ENCODE results near the gene ALPG. TPM values are rescaled to one million over a fixed set of nuclear protein-coding genes. Genes with fewer than 3 reads are reported as not detected.

Gene ALPG
- polyA plus RNA-seq, 1 donor: not detected

- DNase-seq: no peak
Observed at GRCh38 chr2:232459419-232460035, 52.9 kb downstream of the ALPG start.

- DNase-seq: no peak
Observed at GRCh38 chr2:232460171-232460570, 53.5 kb downstream of the ALPG start.

Other genes with a start within 250 kb of the ALPG start
- gene ALPP, start 28.1 kb upstream of the ALPG start, polyA plus RNA-seq (ENCODE audit: insufficient read length): not detected
- not detected for gene ALPI, start 49.3 kb downstream of the ALPG start, polyA plus RNA-seq (ENCODE audit: insufficient read length)
- 0.39 TPM for gene ECEL1, start 81.0 kb downstream of the ALPG start, polyA plus RNA-seq (ENCODE audit: insufficient read length)
- 2.2 TPM for gene PRSS56, start 113.5 kb downstream of the ALPG start, polyA plus RNA-seq (ENCODE audit: insufficient read length)
- 173 TPM for gene CHRND, start 119.3 kb downstream of the ALPG start, polyA plus RNA-seq (ENCODE audit: insufficient read length)
- gene CHRNG, start 132.8 kb downstream of the ALPG start, polyA plus RNA-seq (ENCODE audit: insufficient read length): 167 TPM
- 6.7 TPM for gene TIGD1, start 143.7 kb downstream of the ALPG start, polyA plus RNA-seq (ENCODE audit: insufficient read length)
- 134 TPM for gene EIF4E2, start 143.8 kb downstream of the ALPG start, polyA plus RNA-seq (ENCODE audit: insufficient read length)
- gene EFHD1, start 226.8 kb downstream of the ALPG start, polyA plus RNA-seq (ENCODE audit: insufficient read length): 26.3 TPM

Data from hindlimb muscle (tissue), 1 donor.